HG03097 (cell line): ENCODE results near the gene PHGDH.

Source experiments
- ATAC-seq: cut with Tn5 transposase; IDR thresholded peaks from one replicate; pipeline ENCODE4 v1.9.1; 2021; ENCODE audit not compliant: unreplicated experiment, low FRiP score

The PHGDH gene

GRCh38 chr1:119729044-119729443, 17.3 kb downstream of the PHGDH start:
- no peak for ATAC-seq

GRCh38 chr1:119731060-119731459, 19.3 kb downstream of the PHGDH start:
- no peak for ATAC-seq

- no peak for ATAC-seq
These were observed 20.2 kb downstream of the PHGDH start for GRCh38 chr1:119731741-119732430.

GRCh38 chr1:119732465-119733168, 20.9 kb downstream of the PHGDH start:
- ATAC-seq: no peak

- no peak for ATAC-seq
These were observed 22.0 kb downstream of the PHGDH start for GRCh38 chr1:119733754-119734153.

GRCh38 chr1:119735217-119735616, 23.5 kb downstream of the PHGDH start:
- ATAC-seq: no peak

GRCh38 chr1:119736649-119737039, 24.9 kb downstream of the PHGDH start:
- no peak for ATAC-seq

- no peak for ATAC-seq
These were observed 25.4 kb downstream of the PHGDH start for GRCh38 chr1:119737040-119737682.

- ATAC-seq: no peak
These were observed 26.5 kb downstream of the PHGDH start for GRCh38 chr1:119738100-119738720.

GRCh38 chr1:119739150-119739549, 27.4 kb downstream of the PHGDH start:
- ATAC-seq: no peak

- ATAC-seq: no peak
These were observed 28.5 kb downstream of the PHGDH start for GRCh38 chr1:119740261-119740660.

GRCh38 chr1:119740896-119741780, 29.4 kb downstream of the PHGDH start:
- no peak for ATAC-seq

- ATAC-seq: no peak
These were observed 30.5 kb downstream of the PHGDH start for GRCh38 chr1:119742202-119742601.

- no peak for ATAC-seq
These were observed 30.9 kb downstream of the PHGDH start for GRCh38 chr1:119742677-119743076.

- no peak for ATAC-seq
These were observed 31.6 kb downstream of the PHGDH start for GRCh38 chr1:119743308-119743707.

GRCh38 chr1:119743776-119744597, 32.3 kb downstream of the PHGDH start:
- ATAC-seq: no peak

- no peak for ATAC-seq
These were observed 32.8 kb downstream of the PHGDH start for GRCh38 chr1:119744598-119744942.

GRCh38 chr1:119745034-119745433, 33.3 kb downstream of the PHGDH start:
- no peak for ATAC-seq

- ATAC-seq: no peak
These were observed 35.7 kb downstream of the PHGDH start for GRCh38 chr1:119747451-119747850.

GRCh38 chr1:119748040-119748439, 36.3 kb downstream of the PHGDH start:
- ATAC-seq: no peak
